Thoracic aorta (tissue), 2 donors: Measurements from ENCODE around the gene CAMK1D. TPM values are rescaled to one million over a fixed set of nuclear protein-coding genes. Genes with fewer than 3 reads are reported as not detected.
A peak's percentile ranks its signal among the peaks of the same experiment; 100 is the strongest.

Source experiments
- ATAC-seq: fragments of 150-250 bp; one replicate; pipeline ENCODE4 v1.8.0; 2017; ENCODE audit warnings: low read depth; ENCODE audit not compliant: insufficient number of reproducible peaks, low FRiP score
- DNase-seq: peaks from one replicate; pipeline ENCODE4 v3.0.0-alpha.2; 2020; ENCODE audit warnings: low spot score
- H3K27ac ChIP-seq, 2 donors: fragments of 200-600 bp; sonication (generic); 1 replicate in 1 of 2; 2 replicates in 1 of 2; pipeline ENCODE4 v1.5.1; 2016; ENCODE audit warnings: mild to moderate bottlenecking in 2 of 2, moderate library complexity in 2 of 2
- H3K27me3 ChIP-seq: fragments of 200-600 bp; sonication (generic); replicated peaks from 2 replicates; pipeline ENCODE4 v1.6.0; 2016; ENCODE audit warnings: mild to moderate bottlenecking; ENCODE audit not compliant: insufficient read depth
- H3K36me3 ChIP-seq: fragments of 200-600 bp; sonication (generic); one replicate; pipeline ENCODE4 v1.5.1; 2016
- H3K4me1 ChIP-seq, 2 donors: fragments of 200-600 bp; sonication (generic); 1 replicate in 1 of 2; 2 replicates in 1 of 2; pipeline versions ENCODE4 v1.5.1 to v1.6.0; 2016; ENCODE audit warnings: low read depth in 2 of 2, mild to moderate bottlenecking in 1 of 2; ENCODE audit not compliant: control insufficient read depth in 1 of 2
- H3K4me3 ChIP-seq: fragments of 200-600 bp; sonication (generic); 2 replicates; pipeline ENCODE4 v1.5.1; 2016; ENCODE audit warnings: mild to moderate bottlenecking
- H3K9me3 ChIP-seq: fragments of 200-600 bp; sonication (generic); 2 replicates; pipeline ENCODE4 v1.5.1; 2016
- total RNA-seq, 2 donors: library from RNA; depleted of rRNA; stranded (reverse); fragments of >200 nt; gene quantifications; one replicate each; pipeline versions ENCODE4 v1.1.0 to v1.2.3, GENCODE V29; 2016
- TF ChIP-seq, protein P1 (sequence below): fragments of 200-600 bp; sonication (generic); IDR thresholded peaks from one replicate; pipeline ENCODE4 v1.5.1; 2019; ENCODE audit warnings: antibody characterized with exemption

Gene CAMK1D
- total RNA-seq, 2 donors from 2014 or later = 8.7 to 11.2 TPM

DNA sequence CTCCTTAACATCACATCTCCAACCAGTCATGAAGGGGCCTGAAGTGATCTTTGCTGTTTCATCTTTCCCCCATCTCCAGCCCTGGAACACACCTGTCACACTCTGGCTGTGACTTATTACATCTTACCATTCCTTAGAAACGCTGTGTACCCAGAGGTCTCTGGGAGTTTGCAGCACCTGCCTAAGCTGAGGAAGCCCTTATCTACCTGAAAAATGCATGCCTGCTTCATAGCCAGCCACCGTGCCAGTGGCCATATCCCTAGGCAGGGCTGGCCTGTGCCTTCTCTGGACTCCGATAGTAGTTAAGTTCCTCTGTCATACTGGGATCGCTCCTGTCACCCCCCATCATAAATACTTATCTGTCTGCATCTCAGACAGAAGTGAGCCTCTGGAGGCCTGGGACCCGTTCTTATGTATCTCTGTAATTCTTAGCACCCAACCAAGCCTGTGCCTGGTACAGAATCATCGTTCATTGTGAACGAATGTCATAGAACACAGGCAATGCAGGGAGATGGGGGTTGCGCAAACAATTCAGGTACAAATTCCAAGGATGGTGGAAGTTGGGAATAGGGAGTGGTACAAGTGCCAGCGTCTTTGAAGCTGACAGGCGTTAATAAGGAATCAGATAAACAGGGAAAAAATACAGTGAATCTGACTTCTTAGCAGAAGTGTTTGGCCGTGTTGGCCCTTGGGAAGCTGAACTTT lies 254.6 kb downstream of the CAMK1D start:
- TF ChIP-seq, protein P1, sequence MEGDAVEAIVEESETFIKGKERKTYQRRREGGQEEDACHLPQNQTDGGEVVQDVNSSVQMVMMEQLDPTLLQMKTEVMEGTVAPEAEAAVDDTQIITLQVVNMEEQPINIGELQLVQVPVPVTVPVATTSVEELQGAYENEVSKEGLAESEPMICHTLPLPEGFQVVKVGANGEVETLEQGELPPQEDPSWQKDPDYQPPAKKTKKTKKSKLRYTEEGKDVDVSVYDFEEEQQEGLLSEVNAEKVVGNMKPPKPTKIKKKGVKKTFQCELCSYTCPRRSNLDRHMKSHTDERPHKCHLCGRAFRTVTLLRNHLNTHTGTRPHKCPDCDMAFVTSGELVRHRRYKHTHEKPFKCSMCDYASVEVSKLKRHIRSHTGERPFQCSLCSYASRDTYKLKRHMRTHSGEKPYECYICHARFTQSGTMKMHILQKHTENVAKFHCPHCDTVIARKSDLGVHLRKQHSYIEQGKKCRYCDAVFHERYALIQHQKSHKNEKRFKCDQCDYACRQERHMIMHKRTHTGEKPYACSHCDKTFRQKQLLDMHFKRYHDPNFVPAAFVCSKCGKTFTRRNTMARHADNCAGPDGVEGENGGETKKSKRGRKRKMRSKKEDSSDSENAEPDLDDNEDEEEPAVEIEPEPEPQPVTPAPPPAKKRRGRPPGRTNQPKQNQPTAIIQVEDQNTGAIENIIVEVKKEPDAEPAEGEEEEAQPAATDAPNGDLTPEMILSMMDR = no peak
- no peaks in the 10 kb centered on the region for H3K27me3 ChIP-seq
- no peak for ATAC-seq
- no peaks in the 10 kb centered on the region for H3K4me1 ChIP-seq
- H3K27ac ChIP-seq = no peak overlapping the region
- no peaks in the 10 kb centered on the region for H3K9me3 ChIP-seq
- H3K36me3 ChIP-seq = no peaks in the 10 kb centered on the region
- no peak for DNase-seq
- H3K4me3 ChIP-seq = no peak overlapping the region

DNA sequence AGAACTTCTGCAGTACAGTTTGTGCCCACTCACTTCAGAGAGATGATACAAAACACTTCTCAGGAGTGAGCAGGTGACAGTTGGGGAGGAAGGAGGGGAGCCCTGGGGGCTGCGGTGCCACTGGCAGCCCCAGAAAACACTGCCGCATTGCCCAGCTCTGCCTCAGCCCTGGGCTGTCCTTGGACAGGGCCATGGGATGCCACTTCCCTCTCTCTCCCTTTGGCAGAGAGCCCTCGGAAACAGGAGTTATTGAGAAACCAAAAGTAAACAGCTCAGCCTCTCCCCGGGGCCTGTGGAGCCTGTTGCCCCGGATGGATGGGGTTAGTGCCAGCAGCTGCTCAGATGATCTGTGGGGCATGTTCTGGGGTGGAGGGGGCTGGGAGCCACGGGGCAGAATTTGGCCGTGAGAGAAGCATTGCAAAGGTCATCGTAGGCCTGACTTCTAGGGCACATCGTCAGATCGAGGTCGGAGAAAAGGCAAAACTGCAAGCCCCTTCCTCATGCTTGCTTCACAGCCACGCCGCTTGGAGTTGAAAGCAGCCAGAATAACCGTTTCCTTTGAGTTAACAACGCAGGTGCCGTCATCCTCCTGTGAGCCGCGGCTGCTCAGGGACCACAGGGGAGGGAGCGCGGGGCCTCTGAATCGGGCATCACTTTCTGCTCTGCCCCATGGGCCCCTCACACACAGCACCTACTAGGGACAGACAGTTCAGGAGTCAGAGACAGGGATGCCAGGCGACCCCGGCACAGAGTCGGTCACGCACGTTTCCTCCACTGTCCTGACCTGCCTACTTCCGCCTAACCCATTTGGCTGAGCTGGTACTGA lies 256.4 kb downstream of the CAMK1D start:
- DNase-seq = peak; percentile 19

DNA sequence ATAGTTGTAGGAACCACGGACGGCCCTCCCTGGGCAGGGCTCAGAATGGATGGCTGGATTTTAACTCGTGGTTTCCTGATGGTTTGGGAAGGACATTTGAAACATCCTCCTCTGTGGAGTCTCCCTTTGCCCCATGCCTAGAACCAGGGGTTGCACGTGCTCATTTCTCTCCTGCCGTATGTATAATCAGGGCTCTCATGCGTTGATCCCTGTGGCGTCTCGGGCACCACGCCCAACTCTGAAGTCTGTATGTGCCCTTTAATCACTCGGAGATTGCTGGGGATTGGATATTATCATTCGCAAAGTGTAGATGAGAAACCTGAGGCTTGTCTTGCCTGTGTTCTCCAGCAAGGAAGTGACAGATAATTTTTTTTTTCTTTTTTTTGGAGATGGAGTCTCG lies 257.1 kb downstream of the CAMK1D start:
- no peak overlapping the region for H3K4me3 ChIP-seq
- ATAC-seq (no peak), DNase-seq (no peak)
- no peaks in the 10 kb centered on the region for H3K27me3 ChIP-seq
- no peaks in the 10 kb centered on the region for H3K36me3 ChIP-seq
- TF ChIP-seq, protein P1 = no peak
- no peaks in the 10 kb centered on the region for H3K4me1 ChIP-seq
- H3K9me3 ChIP-seq = no peaks in the 10 kb centered on the region
- H3K27ac ChIP-seq = no peak overlapping the region

More for the DNA sequence above, 256.4 kb downstream of the CAMK1D start:
- no peaks in the 10 kb centered on the region for H3K4me1 ChIP-seq
- no peaks in the 10 kb centered on the region for H3K27me3 ChIP-seq
- no peak for ATAC-seq
- no peaks in the 10 kb centered on the region for H3K36me3 ChIP-seq
- peak overlapping the region; percentile 50 for H3K4me3 ChIP-seq
- no peaks in the 10 kb centered on the region for H3K9me3 ChIP-seq
- H3K27ac ChIP-seq = no peak overlapping the region
- TF ChIP-seq, protein P1 = no peak

DNA sequence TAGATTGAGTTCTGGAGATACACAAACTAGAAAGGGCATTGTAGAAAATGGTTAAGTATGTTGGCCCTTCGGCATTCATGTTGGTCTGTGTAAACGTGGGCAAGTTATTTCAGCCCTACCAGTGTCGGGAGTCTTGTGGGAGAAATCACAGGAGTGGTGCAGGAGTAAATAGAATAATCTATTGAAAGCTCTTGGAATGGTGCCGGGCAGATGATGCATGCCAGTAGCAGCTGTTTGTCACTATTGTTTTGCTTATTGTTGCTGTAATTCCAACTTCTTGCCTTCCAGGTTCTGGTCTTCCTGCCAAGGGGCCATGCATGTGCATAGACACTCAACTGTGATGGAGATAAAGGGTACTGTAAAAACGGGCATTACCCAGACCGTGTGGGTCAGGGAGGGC lies 259.4 kb downstream of the CAMK1D start:
- DNase-seq = no peak
- H3K36me3 ChIP-seq = no peaks in the 10 kb centered on the region
- TF ChIP-seq, protein P1 = no peak
- H3K9me3 ChIP-seq = no peaks in the 10 kb centered on the region
- H3K4me3 ChIP-seq = no peak overlapping the region
- no peak for ATAC-seq
- no peaks in the 10 kb centered on the region for H3K4me1 ChIP-seq
- H3K27ac ChIP-seq = no peak overlapping the region
- H3K27me3 ChIP-seq = no peaks in the 10 kb centered on the region

DNA sequence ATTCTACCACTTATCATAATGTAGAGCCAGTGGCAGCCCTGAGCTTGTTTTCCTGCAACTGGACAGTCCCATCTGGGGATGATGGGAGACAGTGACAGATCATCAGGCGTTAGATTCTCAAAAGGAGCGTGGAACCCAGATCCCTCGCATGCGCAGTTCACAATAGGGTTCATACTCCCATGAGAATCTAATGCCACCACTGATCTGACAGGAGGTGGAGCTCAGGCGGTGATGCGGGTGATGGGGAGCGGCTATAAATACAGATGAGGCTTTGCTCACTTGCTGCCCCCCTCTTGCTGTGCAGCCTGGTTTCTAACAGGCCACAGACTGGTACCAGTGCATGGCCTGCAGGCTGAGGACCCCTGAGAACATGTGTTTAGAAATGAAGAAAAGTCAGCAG lies 260.1 kb downstream of the CAMK1D start:
- Histone ChIP-seq H3K27me3 (no peaks in the 10 kb centered on the region), H3K4me3 (no peak overlapping the region), H3K36me3 (no peaks in the 10 kb centered on the region), H3K4me1 (no peaks in the 10 kb centered on the region), H3K9me3 (no peaks in the 10 kb centered on the region), H3K27ac (no peak overlapping the region)
- ATAC-seq (no peak), DNase-seq (no peak)
- TF ChIP-seq, protein P1 = no peak
